Thyroid gland (tissue), 4 donors: ENCODE data around the gene TRMO. TPM values are rescaled to one million over a fixed set of nuclear protein-coding genes. Genes with fewer than 3 reads are reported as not detected.

Source experiments
- DNase-seq, 2 donors: peaks; one replicate each; pipeline ENCODE4 v3.0.0-alpha.2; 2019
- H3K27ac ChIP-seq, 3 donors: fragments of 200-600 bp; sonication (generic); 1 replicate in 2 of 3; 2 replicates in 1 of 3; pipeline ENCODE4 v1.5.1; 2016 to 2019; ENCODE audit warnings: mild to moderate bottlenecking in 1 of 3, moderate library complexity in 1 of 3
- H3K27me3 ChIP-seq: fragments of 200-600 bp; sonication (generic); one replicate; pipeline ENCODE4 v1.5.1; 2019
- H3K36me3 ChIP-seq, 2 donors: fragments of 200-600 bp; sonication (generic); one replicate each; pipeline ENCODE4 v1.5.1; 2016 to 2019
- H3K4me1 ChIP-seq, 2 donors: fragments of 200-600 bp; sonication (generic); one replicate each; pipeline ENCODE4 v1.5.1; 2017 to 2019
- H3K4me3 ChIP-seq, 3 donors: fragments of 200-600 bp; sonication (generic); replicated peaks in 1 of 3; 1 replicate in 2 of 3; 2 replicates in 1 of 3; pipeline ENCODE4 v1.5.1; 2016; ENCODE audit warnings: mild to moderate bottlenecking in 1 of 3
- H3K9me3 ChIP-seq: fragments of 200-600 bp; sonication (generic); one replicate; pipeline ENCODE4 v1.5.1; 2017
- POLR2A ChIP-seq, 2 donors: fragments of 450-650 bp; IDR thresholded peaks; one replicate each; pipeline ENCODE4 v1.6.1; 2017; ENCODE audit warnings: antibody characterized with exemption in 2 of 2, mild to moderate bottlenecking in 2 of 2, moderate library complexity in 1 of 2
- WGBS, 2 donors: methylation state at CpG; one replicate each; pipeline ENCODE4 v1.1.5; 2017; 5-methylcytosine and 5-hydroxymethylcytosine counted together
- intact Hi-C: fragments of 100-400 bp; cut with DNase I; formaldehyde crosslinking; loops from one replicate; pipeline ENCODE4 v1.15.1; 2023
- total RNA-seq, 4 donors: library from RNA; depleted of rRNA; stranded (reverse); fragments of >200 nt; gene quantifications; one replicate each; pipeline ENCODE4 v1.2.3, GENCODE V29; 2016
- TF ChIP-seq, protein P1 (sequence below), 6 experiments: fragments of 200-600 bp in 3 of 6; fragments of 450-650 bp in 3 of 6; sonication (generic) in 3 of 6; IDR thresholded peaks; one replicate each; pipeline ENCODE4 v1.5.1; 2016 to 2019; ENCODE audit warnings: antibody characterized with exemption in 6 of 6, mild to moderate bottlenecking in 2 of 6, inconsistent platforms in 1 of 6, moderate library complexity in 1 of 6

TRMO gene
- total RNA-seq, 4 donors from 2014 or later: 56.6 to 81.6 (median 59.0) TPM

GRCh38 chr9:97904725-97905124 lies 17.6 kb downstream of the TRMO start:
- TF ChIP-seq POLR2A (IDR thresholded peaks at IDR 0.05): no peak
- TF ChIP-seq, protein P1, sequence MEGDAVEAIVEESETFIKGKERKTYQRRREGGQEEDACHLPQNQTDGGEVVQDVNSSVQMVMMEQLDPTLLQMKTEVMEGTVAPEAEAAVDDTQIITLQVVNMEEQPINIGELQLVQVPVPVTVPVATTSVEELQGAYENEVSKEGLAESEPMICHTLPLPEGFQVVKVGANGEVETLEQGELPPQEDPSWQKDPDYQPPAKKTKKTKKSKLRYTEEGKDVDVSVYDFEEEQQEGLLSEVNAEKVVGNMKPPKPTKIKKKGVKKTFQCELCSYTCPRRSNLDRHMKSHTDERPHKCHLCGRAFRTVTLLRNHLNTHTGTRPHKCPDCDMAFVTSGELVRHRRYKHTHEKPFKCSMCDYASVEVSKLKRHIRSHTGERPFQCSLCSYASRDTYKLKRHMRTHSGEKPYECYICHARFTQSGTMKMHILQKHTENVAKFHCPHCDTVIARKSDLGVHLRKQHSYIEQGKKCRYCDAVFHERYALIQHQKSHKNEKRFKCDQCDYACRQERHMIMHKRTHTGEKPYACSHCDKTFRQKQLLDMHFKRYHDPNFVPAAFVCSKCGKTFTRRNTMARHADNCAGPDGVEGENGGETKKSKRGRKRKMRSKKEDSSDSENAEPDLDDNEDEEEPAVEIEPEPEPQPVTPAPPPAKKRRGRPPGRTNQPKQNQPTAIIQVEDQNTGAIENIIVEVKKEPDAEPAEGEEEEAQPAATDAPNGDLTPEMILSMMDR (IDR thresholded peaks at IDR 0.05): no peak
- 92 to 97% methylated on average over 9 of the region's 9 CpGs for WGBS, 2 donors
- Histone ChIP-seq H3K4me3 (no peak overlapping the region), H3K9me3 (no peaks in the 10 kb centered on the region), H3K4me1 (peaks cover 50 to 67% of the 10 kb centered on the region in 2 donors), H3K36me3 (no peaks in the 10 kb centered on the region), H3K27me3 (no peaks in the 10 kb centered on the region), H3K27ac (no peak overlapping the region)
- intact Hi-C loops: loop anchor here (10.0 kb wide), 1 partner anchor 200 kb away; no protein-coding TSS in a partner anchor
- no peak for DNase-seq

GRCh38 chr9:97903177-97903576 lies 19.1 kb downstream of the TRMO start:
- H3K27me3 ChIP-seq: no peaks in the 10 kb centered on the region
- no peaks in the 10 kb centered on the region for H3K9me3 ChIP-seq
- no peak for TF ChIP-seq POLR2A (IDR thresholded peaks at IDR 0.05)
- TF ChIP-seq, protein P1 (IDR thresholded peaks at IDR 0.05): no peak
- no peaks in the 10 kb centered on the region for H3K36me3 ChIP-seq
- intact Hi-C loops: loop anchor here (10.0 kb wide), 1 partner anchor 198 kb away; no protein-coding TSS in a partner anchor
- WGBS, 2 donors: 91% methylated on average over 1 of the region's 1 CpG
- H3K4me3 ChIP-seq: no peak overlapping the region
- H3K27ac ChIP-seq: peak overlapping the region in 1 of 3 donors; percentile 56
- H3K4me1 ChIP-seq: peaks cover 48 to 52% of the 10 kb centered on the region in 2 donors
- no peak for DNase-seq

DNA sequence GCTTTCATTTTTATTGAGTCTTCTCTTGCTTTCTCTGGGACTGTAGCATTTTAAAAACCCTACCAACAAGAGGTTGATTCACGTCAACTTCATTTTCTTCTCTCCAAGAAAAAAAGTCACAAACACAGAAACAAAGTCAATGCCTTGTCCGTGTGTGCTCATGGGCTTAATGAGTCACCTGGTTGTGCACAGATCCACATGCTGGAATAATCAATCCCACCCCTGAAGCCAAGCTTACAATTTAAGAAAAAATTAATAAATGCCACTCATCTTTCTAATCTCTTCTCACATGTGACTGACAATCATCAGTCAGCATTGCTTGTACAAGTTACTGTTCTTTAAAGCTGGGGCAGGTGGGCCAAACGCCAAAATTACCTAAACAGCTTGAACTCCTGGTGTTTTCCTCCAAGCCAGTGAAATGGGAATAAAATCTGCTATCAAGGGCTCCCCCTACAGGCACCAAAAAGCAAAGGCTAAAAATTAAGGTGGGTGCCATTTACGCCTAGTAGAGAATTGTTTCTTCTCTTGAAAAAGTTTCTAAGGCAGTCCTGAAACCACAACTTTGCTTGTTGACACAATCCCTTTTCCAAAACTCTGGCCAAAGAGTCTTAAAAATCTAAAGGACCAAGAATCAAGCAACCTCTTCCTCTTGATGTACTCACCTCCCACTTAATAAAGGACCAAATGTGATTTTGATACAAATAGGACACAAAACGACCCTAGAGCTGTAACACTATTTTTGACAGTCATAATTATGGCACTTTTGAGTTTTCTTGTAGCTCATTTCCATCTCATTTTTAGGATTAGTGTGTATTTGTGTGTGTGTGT lies 21.3 kb downstream of the TRMO start:
- no peaks in the 10 kb centered on the region for H3K27me3 ChIP-seq
- no peaks in the 10 kb centered on the region for H3K9me3 ChIP-seq
- DNase-seq: peak; percentile 64 to 68
- H3K4me3 ChIP-seq: no peak overlapping the region
- H3K4me1 ChIP-seq: peaks cover 31 to 33% of the 10 kb centered on the region in 2 donors
- H3K36me3 ChIP-seq: no peaks in the 10 kb centered on the region
- WGBS, 2 donors: 43 to 45% methylated on average over 5 of the region's 5 CpGs
- intact Hi-C loops: loop anchor here (10.0 kb wide), 1 partner anchor 196 kb away; no protein-coding TSS in a partner anchor
- peak overlapping the region; percentile 5 to 67 (median 47) for H3K27ac ChIP-seq
- TF ChIP-seq POLR2A (IDR thresholded peaks at IDR 0.05): no peak
- TF ChIP-seq, protein P1 (IDR thresholded peaks at IDR 0.05): peak in 5 of 6 experiments; percentile 22 to 79 (median 67)

DNA sequence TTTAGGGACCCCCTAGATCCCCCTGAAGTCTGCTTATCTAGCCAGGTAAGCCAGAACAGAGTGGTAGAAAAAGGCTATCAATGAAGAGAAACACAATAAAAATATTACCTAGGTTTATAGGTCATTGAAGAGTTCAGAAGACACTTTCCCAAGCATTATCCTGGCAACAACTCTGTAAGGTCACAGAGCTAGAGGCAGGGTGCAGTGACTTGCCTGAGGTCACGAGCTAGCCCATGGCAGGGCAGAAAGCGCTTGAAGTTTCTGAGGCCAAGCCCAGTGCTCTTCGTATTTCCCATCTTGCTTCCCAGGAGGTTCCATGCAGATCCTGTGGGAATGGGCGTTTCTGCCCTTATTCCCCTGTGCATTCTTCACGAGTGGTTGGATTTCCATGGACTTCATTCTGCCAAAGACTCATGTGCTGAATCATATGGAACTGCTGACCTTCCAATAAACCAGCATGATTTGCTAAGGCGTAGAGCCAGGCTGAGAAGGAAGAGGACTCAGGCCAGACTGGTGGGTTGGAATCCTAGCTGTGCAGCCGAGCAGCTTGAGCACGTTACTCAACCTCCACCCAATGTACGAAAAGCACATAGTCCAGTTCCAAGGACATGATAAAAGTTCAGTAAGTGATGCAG lies 22.1 kb downstream of the TRMO start:
- DNase-seq: no peak
- Histone ChIP-seq H3K27me3 (no peaks in the 10 kb centered on the region), H3K4me3 (no peak overlapping the region), H3K36me3 (no peaks in the 10 kb centered on the region), H3K9me3 (no peaks in the 10 kb centered on the region), H3K4me1 (peaks cover 29% of the 10 kb centered on the region in 2 donors), H3K27ac (peak overlapping the region; percentile 5 to 67 (median 47))
- 78 to 80% methylated on average over 9 of the region's 9 CpGs for WGBS, 2 donors
- TF ChIP-seq, protein P1 (IDR thresholded peaks at IDR 0.05): no peak
- no peak for TF ChIP-seq POLR2A (IDR thresholded peaks at IDR 0.05)
- intact Hi-C loops: loop anchor here (10.0 kb wide), 1 partner anchor 195 kb away; no protein-coding TSS in a partner anchor
